Fibroblast of lung (primary cell): Measurements from ENCODE around the gene SLC23A1.

ENCODE experiments used
- CTCF ChIP-seq, 2 donors: IDR thresholded peaks in 1 of 2; conservative IDR thresholded peaks in 1 of 2; 1 replicate in 1 of 2; 2 replicates in 1 of 2; pipeline ENCODE4 v1.5.1; 2011 to 2012; ENCODE audit warnings: low read length in 2 of 2, control low read depth in 1 of 2, inconsistent platforms in 1 of 2, low read depth in 1 of 2, mild to moderate bottlenecking in 1 of 2
- EZH2 ChIP-seq: IDR thresholded peaks from 2 replicates; pipeline ENCODE4 v1.5.1; 2012; ENCODE audit warnings: low read length, control low read depth, mild to moderate bottlenecking; ENCODE audit errors: missing control alignments

- no peak for TF ChIP-seq CTCF (conservative IDR thresholded peaks at IDR 0.05 in 1 of 2, IDR thresholded peaks at IDR 0.05 in 1 of 2; ENCODE audit: low read depth in 1 of 2, low read length in 2 of 2)
- no peak for TF ChIP-seq EZH2
These were observed 4.1 kb downstream of the SLC23A1 start for GRCh38 chr5:139378941-139379361.
